Right atrium auricular region (tissue), 2 donors: Measurements from ENCODE around the gene OCIAD2. TPM values are rescaled to one million over a fixed set of nuclear protein-coding genes. Genes with fewer than 3 reads are reported as not detected.

ENCODE experiments used
- DNase-seq: peaks from one replicate; pipeline ENCODE4 v3.0.0-alpha.2; 2019; ENCODE audit warnings: low spot score
- H3K27ac ChIP-seq, 2 donors: fragments of 200-600 bp; sonication (generic); 1 replicate in 1 of 2; 2 replicates in 1 of 2; pipeline ENCODE4 v1.5.1; 2016 to 2019
- H3K27me3 ChIP-seq, 2 donors: fragments of 200-600 bp; sonication (generic); one replicate each; pipeline versions ENCODE4 v1.5.1 to v1.6.0; 2017 to 2019
- H3K36me3 ChIP-seq: fragments of 200-600 bp; sonication (generic); one replicate; pipeline ENCODE4 v1.5.1; 2016
- H3K4me1 ChIP-seq, 2 donors: fragments of 200-600 bp; sonication (generic); one replicate each; pipeline versions ENCODE4 v1.5.1 to v1.6.0; 2017 to 2019
- H3K4me3 ChIP-seq, 2 donors: fragments of 200-600 bp; sonication (generic); 1 replicate in 1 of 2; 2 replicates in 1 of 2; pipeline ENCODE4 v1.5.1; 2017 to 2019; ENCODE audit warnings: mild to moderate bottlenecking in 1 of 2, moderate library complexity in 1 of 2
- H3K9me3 ChIP-seq, 2 donors: fragments of 200-600 bp; sonication (generic); one replicate each; pipeline ENCODE4 v1.5.1; 2019
- total RNA-seq, 2 donors: library from RNA; depleted of rRNA; stranded (reverse); fragments of >200 nt; gene quantifications; one replicate each; pipeline ENCODE4 v1.1.0, GENCODE V29; 2016
- TF ChIP-seq, protein P1 (sequence below), 2 donors: fragments of 200-600 bp; sonication (generic); IDR thresholded peaks; one replicate each; pipeline ENCODE4 v1.5.1; 2019; ENCODE audit warnings: antibody characterized with exemption in 2 of 2

The OCIAD2 gene
- total RNA-seq, 2 donors from 2014 or later = 8.3 to 13.2 TPM

DNA sequence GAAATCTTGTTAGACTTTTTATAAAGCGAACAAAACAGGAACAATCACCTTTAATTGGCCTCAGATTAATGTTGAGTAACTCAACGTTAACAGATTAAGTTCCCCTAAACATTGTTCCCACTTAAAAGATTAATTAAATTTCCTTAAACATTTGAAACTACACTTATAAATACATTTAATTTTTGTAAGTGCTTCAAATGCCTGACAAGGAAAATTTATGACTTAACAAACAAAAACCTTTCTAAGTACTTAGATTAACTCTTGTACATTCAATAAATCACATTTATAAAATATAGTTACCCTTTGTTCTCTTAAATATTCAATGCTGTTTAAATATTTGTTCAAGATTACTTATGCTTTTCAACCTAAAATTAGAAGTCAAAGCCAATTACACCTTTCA lies 39.4 kb upstream of the OCIAD2 start:
- Histone ChIP-seq H3K27me3 (no peaks in the 10 kb centered on the region), H3K4me3 (no peak overlapping the region), H3K36me3 (no peaks in the 10 kb centered on the region), H3K9me3 (no peaks in the 10 kb centered on the region), H3K4me1 (no peaks in the 10 kb centered on the region), H3K27ac (no peak overlapping the region)
- no peak for DNase-seq
- TF ChIP-seq, protein P1, sequence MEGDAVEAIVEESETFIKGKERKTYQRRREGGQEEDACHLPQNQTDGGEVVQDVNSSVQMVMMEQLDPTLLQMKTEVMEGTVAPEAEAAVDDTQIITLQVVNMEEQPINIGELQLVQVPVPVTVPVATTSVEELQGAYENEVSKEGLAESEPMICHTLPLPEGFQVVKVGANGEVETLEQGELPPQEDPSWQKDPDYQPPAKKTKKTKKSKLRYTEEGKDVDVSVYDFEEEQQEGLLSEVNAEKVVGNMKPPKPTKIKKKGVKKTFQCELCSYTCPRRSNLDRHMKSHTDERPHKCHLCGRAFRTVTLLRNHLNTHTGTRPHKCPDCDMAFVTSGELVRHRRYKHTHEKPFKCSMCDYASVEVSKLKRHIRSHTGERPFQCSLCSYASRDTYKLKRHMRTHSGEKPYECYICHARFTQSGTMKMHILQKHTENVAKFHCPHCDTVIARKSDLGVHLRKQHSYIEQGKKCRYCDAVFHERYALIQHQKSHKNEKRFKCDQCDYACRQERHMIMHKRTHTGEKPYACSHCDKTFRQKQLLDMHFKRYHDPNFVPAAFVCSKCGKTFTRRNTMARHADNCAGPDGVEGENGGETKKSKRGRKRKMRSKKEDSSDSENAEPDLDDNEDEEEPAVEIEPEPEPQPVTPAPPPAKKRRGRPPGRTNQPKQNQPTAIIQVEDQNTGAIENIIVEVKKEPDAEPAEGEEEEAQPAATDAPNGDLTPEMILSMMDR (IDR thresholded peaks at IDR 0.05) = no peak

DNA sequence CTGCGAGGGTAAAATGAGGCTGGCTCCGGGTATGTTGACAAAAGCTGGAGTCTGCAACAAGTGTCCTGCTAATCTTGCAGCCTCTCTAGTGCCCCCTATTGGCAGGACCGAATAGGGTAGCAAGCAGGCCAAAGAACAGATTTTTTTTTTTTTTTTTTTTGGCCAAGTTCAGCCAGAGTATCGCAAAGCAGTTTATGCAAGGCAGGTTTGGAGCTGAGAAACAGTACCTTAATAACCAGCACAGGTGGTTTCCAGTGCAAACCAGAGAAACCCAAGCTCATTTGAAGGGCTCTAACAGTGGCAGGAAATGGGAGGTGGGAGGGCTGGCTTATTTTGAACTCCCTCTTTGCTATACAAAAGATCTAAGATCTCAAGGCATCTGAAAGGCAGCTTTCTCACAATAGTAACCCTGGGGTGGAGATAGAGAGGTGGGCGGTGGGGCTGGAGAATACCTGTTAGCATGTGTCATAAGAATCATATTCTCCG lies 38.2 kb upstream of the OCIAD2 start:
- Histone ChIP-seq H3K4me1 (no peaks in the 10 kb centered on the region), H3K27me3 (no peaks in the 10 kb centered on the region), H3K4me3 (no peak overlapping the region), H3K9me3 (no peaks in the 10 kb centered on the region), H3K27ac (no peak overlapping the region), H3K36me3 (no peaks in the 10 kb centered on the region)
- TF ChIP-seq, protein P1 (IDR thresholded peaks at IDR 0.05) = no peak
- DNase-seq = no peak

DNA sequence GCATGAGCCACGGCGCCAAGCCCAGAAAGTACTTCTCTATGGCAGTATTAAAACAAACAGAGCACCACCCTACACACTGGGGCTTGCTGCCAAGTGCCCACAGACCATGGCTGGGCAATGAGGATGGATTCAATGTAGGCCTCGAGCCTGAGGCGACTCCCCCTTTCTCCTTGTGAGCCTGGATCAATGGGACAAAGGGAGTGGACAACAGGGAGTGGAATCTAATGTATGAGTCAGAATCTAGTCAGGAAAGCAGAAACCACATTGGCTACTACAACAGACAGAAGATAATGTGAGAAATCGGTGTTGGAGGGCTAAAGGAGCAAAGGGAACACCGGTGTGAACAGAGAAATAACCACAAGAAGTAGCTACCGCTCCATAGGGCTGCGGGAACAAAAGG lies 37.7 kb upstream of the OCIAD2 start:
- Histone ChIP-seq H3K27ac (no peak overlapping the region), H3K9me3 (no peaks in the 10 kb centered on the region), H3K27me3 (no peaks in the 10 kb centered on the region), H3K4me1 (no peaks in the 10 kb centered on the region), H3K4me3 (no peak overlapping the region), H3K36me3 (no peaks in the 10 kb centered on the region)
- no peak for DNase-seq
- TF ChIP-seq, protein P1 (IDR thresholded peaks at IDR 0.05) = no peak

DNA sequence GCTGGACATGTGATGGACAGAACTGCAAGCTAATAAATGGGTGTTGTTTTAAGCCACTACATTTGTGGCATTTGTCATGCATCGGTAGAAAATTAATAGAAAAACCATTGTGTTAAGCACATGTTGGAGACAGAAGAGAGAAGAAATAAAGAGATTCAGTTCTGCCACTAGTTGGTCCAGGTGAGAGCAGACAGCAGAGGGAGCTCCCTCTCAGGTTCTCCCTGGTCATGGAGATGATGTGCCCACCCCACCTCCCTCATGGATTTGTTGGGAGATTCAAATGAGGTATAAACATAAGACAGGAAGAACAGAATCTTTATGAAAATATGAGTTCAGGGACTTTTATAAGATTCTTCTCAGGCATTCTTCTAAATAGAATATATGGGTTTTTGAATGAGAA lies 36.8 kb upstream of the OCIAD2 start:
- H3K4me3 ChIP-seq = no peak overlapping the region
- DNase-seq = no peak
- no peak overlapping the region for H3K27ac ChIP-seq
- no peaks in the 10 kb centered on the region for H3K36me3 ChIP-seq
- H3K27me3 ChIP-seq = no peaks in the 10 kb centered on the region
- peaks cover 0 to 2% of the 10 kb centered on the region in 2 donors for H3K9me3 ChIP-seq
- H3K4me1 ChIP-seq = no peaks in the 10 kb centered on the region
- TF ChIP-seq, protein P1 (IDR thresholded peaks at IDR 0.05) = no peak

DNA sequence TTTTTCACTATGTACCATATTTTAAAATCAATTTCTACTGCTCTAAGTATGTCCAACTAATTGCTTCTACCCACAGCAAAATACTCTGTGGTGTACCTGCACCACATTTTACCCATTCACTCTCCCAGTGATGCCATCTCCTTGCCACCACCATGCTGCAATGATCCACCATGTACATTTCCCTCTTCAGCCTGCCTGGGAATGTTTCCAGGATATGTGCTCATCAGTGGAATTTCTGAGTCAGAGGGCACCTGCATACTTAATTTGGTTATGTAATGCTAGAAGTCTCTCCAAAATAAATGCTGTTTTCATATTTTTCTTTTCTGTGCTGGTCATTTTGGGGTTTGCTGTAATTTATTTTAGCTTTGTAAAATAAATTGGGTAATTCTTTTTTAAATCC lies 33.2 kb upstream of the OCIAD2 start:
- Histone ChIP-seq H3K27ac (no peak overlapping the region), H3K27me3 (no peaks in the 10 kb centered on the region), H3K9me3 (peaks cover 0 to 7% of the 10 kb centered on the region in 2 donors), H3K4me1 (no peaks in the 10 kb centered on the region), H3K4me3 (no peak overlapping the region), H3K36me3 (no peaks in the 10 kb centered on the region)
- TF ChIP-seq, protein P1 (IDR thresholded peaks at IDR 0.05) = no peak
- no peak for DNase-seq

DNA sequence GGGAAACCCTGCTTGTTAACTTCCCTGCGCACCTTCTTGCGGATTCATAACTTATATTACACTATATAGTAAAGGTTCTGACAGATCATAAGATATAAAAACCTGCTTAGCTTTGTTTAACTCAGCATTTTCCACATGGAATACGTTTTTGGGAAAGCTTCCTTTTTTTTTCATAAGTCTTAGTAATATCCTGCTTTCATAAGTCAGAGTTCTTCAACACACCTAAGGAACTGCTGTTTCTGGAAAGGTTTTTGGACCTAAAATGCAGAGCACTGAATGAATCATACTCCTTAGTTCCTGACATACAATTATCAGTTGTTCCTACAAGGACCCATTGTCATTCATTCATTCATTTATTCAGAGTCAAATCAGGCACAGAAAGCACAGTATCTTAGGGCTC lies 32.3 kb upstream of the OCIAD2 start:
- no peak overlapping the region for H3K27ac ChIP-seq

More for the DNA sequence above, 32.3 kb upstream of the OCIAD2 start:
- Histone ChIP-seq H3K4me1 (no peaks in the 10 kb centered on the region), H3K36me3 (no peaks in the 10 kb centered on the region), H3K27me3 (no peaks in the 10 kb centered on the region), H3K4me3 (no peak overlapping the region), H3K9me3 (peaks cover 0 to 7% of the 10 kb centered on the region in 2 donors)
- TF ChIP-seq, protein P1 (IDR thresholded peaks at IDR 0.05) = no peak
- no peak for DNase-seq
